Measurements from ENCODE around the gene PDZRN3.

PDZRN3 gene

GRCh38 chr3:73490453-73491286 lies 134.1 kb downstream of the PDZRN3 start:
- TF ChIP-seq CTCF (IDR thresholded peaks at IDR 0.05; ENCODE audit: poor library complexity, severe bottlenecking): no peak
- Histone ChIP-seq H3K9me3 (ENCODE audit: severe bottlenecking) (no peaks in the 10 kb centered on the region), H3K36me3 (ENCODE audit: low read depth) (no peaks in the 10 kb centered on the region), H3K27me3 (ENCODE audit: insufficient read depth, poor library complexity, severe bottlenecking) (no peaks in the 10 kb centered on the region), H3K27ac (ENCODE audit: poor library complexity, severe bottlenecking) (no peak overlapping the region), H3K4me1 (ENCODE audit: insufficient read depth, poor library complexity, severe bottlenecking) (no peaks in the 10 kb centered on the region), H3K4me3 (ENCODE audit: severe bottlenecking) (no peak overlapping the region)
- DNase-seq (ENCODE audit: low spot score) (no peak), ATAC-seq (ENCODE audit: low read depth) (no peak)

- TF ChIP-seq CTCF (IDR thresholded peaks at IDR 0.05; ENCODE audit: poor library complexity, severe bottlenecking): no peak
- ATAC-seq (ENCODE audit: low read depth): no peak
- H3K27me3 ChIP-seq (ENCODE audit: insufficient read depth, poor library complexity, severe bottlenecking): peaks cover 5% of the 10 kb centered on the region
- H3K4me1 ChIP-seq (ENCODE audit: insufficient read depth, poor library complexity, severe bottlenecking): no peaks in the 10 kb centered on the region
- H3K4me3 ChIP-seq (ENCODE audit: severe bottlenecking): no peak overlapping the region
- H3K36me3 ChIP-seq (ENCODE audit: low read depth): no peaks in the 10 kb centered on the region
- no peak for DNase-seq (ENCODE audit: low spot score)
- no peak overlapping the region for H3K27ac ChIP-seq (ENCODE audit: poor library complexity, severe bottlenecking)
- no peaks in the 10 kb centered on the region for H3K9me3 ChIP-seq (ENCODE audit: severe bottlenecking)
Observed at GRCh38 chr3:73485877-73486330, 138.8 kb downstream of the PDZRN3 start.

- Histone ChIP-seq H3K9me3 (ENCODE audit: severe bottlenecking) (no peaks in the 10 kb centered on the region), H3K4me3 (ENCODE audit: severe bottlenecking) (no peak overlapping the region), H3K36me3 (ENCODE audit: low read depth) (no peaks in the 10 kb centered on the region), H3K27ac (ENCODE audit: poor library complexity, severe bottlenecking) (no peak overlapping the region), H3K27me3 (ENCODE audit: insufficient read depth, poor library complexity, severe bottlenecking) (peaks cover 5% of the 10 kb centered on the region), H3K4me1 (ENCODE audit: insufficient read depth, poor library complexity, severe bottlenecking) (no peaks in the 10 kb centered on the region)
- no peak for TF ChIP-seq CTCF (IDR thresholded peaks at IDR 0.05; ENCODE audit: poor library complexity, severe bottlenecking)
- ATAC-seq (ENCODE audit: low read depth) (no peak), DNase-seq (ENCODE audit: low spot score) (no peak)
Observed at GRCh38 chr3:73484656-73485248, 140.0 kb downstream of the PDZRN3 start.

- Histone ChIP-seq H3K9me3 (ENCODE audit: severe bottlenecking) (no peaks in the 10 kb centered on the region), H3K4me3 (ENCODE audit: severe bottlenecking) (no peak overlapping the region), H3K27ac (ENCODE audit: poor library complexity, severe bottlenecking) (no peak overlapping the region), H3K27me3 (ENCODE audit: insufficient read depth, poor library complexity, severe bottlenecking) (peaks cover 5% of the 10 kb centered on the region), H3K36me3 (ENCODE audit: low read depth) (no peaks in the 10 kb centered on the region), H3K4me1 (ENCODE audit: insufficient read depth, poor library complexity, severe bottlenecking) (no peaks in the 10 kb centered on the region)
- no peak for TF ChIP-seq CTCF (IDR thresholded peaks at IDR 0.05; ENCODE audit: poor library complexity, severe bottlenecking)
- ATAC-seq (ENCODE audit: low read depth): no peak
- no peak for DNase-seq (ENCODE audit: low spot score)
Observed at GRCh38 chr3:73481888-73482287, 142.9 kb downstream of the PDZRN3 start.
